GM19455 (cell line): ENCODE measurements around the gene SLC26A3.
"Not testable (repeated sequence)": the region's sequence is repeated elsewhere in the genome, so short reads cannot be mapped to it uniquely, and the experiment has no call there.

Experiments
- ATAC-seq: cut with Tn5 transposase; IDR thresholded peaks from one replicate; pipeline ENCODE4 v1.9.1; 2021; ENCODE audit not compliant: unreplicated experiment

Gene SLC26A3

GRCh38 chr7:107803009-107803610, at the start of gene SLC26A3:
TSS of gene SLC26A3 (minus strand) at chr7:107803223. CDS start at chr7:107794509, 8,714 bp downstream.
- no peak for ATAC-seq

DNA sequence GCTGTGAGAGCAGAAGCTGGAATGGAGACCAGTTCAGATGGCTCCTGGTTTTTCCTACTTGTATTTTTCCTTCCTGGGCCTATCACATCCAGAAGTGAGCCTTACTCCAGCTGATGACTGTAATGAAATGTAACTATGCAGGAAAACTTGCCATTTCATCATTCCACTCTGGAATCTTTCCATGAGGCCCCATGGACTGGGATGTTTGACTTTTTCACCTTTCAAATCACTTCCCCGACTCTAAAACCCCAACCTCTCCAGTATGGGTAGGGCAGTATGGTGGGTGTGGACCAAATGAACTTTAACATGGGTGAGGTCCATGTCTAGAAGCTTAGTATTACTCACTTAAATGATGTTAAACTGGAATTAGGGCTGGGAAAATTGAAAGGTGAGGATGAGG, 47.6 kb upstream of the SLC26A3 start:
- ATAC-seq = no peak

- no peak for ATAC-seq
These were observed 47.2 kb upstream of the SLC26A3 start for GRCh38 chr7:107850216-107850615.

DNA sequence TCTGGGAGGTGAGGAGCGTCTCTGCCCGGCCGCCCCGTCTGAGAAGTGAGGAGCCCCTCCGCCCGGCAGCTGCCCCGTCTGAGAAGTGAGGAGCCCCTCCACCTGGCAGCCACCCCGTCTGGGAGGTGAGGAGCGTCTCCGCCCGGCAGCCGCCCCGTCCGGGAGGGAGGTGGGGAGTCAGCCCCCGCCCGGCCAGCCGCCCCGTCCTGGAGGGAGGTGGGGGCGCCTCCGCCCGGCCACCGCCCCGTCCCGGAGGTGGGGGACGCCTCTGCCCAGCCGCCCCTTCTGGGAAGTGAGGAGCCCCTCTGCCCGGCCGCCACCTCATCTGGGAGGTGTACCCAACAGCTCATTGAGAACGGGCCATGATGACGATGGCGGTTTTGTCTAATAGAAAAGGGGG, 45.2 kb upstream of the SLC26A3 start:
- not testable (repeated sequence) for ATAC-seq

DNA sequence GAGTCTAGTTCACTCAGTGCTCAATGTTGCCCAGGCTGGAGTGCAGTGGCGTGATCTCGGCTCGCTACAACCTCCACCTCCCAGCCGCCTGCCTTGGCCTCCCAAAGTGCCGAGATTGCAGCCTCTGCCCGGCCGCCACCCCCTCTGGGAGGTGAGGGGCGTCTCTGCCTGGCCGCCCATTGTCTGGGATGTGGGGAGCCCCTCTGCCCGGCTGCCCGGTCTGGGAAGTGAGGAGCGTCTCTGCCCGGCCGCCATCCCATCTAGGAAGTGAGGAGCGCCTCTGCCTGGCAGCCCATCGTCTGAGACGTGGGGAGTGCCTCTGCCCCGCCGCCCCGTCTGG, 44.8 kb upstream of the SLC26A3 start:
- not testable (repeated sequence) for ATAC-seq

DNA sequence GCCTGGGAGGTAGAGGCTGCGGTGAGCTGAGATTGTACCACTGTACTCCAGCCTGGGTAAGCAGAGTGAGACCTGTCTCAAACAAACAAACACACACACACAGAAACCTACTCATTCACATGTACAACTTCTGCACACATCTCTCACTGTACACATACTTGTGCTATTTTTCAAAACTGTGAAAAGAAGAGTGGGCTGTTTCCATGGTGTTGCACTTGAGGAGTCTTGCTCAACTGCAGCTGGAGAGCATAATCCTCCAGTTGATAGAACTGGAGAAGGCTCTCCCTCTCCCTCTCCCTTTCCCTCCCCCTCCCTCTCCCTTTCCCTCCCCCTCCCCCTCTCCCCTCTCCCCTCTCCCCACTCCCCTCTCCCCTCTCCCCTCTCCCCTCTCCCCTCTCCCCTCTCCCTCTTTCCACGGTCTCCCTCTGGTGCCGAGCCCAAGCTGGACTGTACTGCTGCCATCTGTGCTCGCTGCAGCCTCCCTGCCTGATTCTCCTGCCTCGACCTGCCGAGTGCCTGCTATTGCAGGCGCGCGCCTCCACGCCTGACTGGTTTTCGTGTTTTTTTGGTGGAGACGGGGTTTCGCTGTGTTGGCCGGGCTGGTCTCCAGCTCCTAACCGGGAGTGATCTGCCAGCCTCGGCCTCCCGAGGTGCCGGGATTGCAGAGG, 44.3 kb upstream of the SLC26A3 start:
- ATAC-seq = no peak

GRCh38 chr7:107846324-107846723, 43.3 kb upstream of the SLC26A3 start:
- no peak for ATAC-seq

GRCh38 chr7:107843184-107843583, 40.2 kb upstream of the SLC26A3 start:
- ATAC-seq = no peak

- no peak for ATAC-seq
These were observed 39.2 kb upstream of the SLC26A3 start for GRCh38 chr7:107842213-107842612.

DNA sequence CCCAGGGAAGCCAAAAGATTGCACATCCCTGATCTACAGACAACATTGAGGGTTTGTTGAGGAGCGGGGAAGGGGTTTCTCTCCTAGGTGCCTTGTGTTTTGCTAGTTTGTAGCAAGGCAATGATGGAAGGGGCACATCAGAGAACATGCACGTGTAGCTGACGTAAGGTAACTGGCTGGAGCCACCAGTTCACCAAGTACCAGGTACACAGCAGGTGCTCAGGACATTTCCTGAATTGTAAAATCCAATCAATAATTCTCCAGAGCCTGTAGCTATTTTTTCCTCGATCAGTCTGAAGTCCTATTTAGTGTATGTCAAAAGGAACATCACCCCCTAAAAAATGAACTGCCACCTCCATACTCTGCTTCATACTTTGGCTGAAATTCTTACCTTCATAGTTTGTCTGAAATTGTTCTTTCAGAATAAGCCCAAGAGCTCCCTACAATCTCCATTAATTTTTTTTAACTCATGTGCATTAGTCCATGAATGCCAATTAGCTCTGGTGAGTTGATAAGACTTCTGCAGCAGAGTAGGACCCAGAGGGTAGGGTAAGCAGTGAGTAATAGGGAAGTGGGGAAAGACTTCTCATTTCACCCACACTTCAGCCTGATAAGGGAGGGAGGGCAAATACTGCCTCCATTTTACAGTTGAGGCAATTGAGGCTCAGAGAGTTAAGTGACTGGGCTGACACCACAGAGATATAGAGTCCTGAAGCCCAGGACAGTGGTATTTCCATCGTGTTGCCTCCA, 36.0 kb upstream of the SLC26A3 start:
- no peak for ATAC-seq

GRCh38 chr7:107838024-107838601, 35.1 kb upstream of the SLC26A3 start:
- no peak for ATAC-seq

- no peak for ATAC-seq
These were observed 34.1 kb upstream of the SLC26A3 start for GRCh38 chr7:107837145-107837512.

GRCh38 chr7:107836237-107837144, 33.5 kb upstream of the SLC26A3 start:
- no peak for ATAC-seq

DNA sequence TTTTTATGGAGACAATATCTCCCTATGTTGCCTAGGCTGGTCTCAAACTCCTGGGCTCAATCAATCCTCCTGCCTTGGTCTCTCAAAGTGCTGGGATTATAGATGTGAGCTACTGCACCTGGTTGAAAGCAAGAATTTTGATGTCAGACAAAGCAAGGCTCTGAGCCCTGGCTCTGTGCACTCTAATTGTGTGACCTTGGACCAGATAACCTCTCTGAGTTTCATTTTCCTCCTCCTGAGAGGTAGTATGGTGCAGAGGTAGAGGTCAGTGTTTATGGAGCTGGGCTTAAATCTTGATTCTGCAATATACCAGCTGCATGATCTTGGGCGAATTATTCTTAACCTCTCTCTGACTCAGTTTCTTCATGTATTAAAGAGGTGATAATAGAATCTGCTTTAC, 31.4 kb upstream of the SLC26A3 start:
- ATAC-seq = no peak

- ATAC-seq = no peak
These were observed 30.7 kb upstream of the SLC26A3 start for GRCh38 chr7:107833684-107834106.

DNA sequence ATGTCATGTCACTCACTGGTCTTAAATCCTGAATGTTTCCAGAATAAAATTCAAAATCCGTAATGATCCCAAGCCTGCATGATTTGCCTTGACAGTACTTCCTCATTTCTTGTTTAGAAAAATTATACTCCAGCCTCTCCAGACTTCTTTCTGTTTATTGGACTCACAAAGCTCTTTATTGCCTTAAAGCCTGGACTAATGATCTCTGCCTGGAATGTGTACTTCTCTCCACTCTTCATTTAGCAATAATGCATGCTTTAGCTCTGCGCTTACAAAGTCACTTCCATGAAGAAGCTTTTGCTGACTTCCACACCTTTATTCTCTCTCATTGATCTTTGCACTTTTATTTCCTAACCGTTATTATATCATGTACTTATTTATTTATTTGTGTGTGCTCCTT, 27.4 kb upstream of the SLC26A3 start:
- ATAC-seq = no peak

- no peak for ATAC-seq
These were observed 25.5 kb upstream of the SLC26A3 start for GRCh38 chr7:107828540-107828939.

DNA sequence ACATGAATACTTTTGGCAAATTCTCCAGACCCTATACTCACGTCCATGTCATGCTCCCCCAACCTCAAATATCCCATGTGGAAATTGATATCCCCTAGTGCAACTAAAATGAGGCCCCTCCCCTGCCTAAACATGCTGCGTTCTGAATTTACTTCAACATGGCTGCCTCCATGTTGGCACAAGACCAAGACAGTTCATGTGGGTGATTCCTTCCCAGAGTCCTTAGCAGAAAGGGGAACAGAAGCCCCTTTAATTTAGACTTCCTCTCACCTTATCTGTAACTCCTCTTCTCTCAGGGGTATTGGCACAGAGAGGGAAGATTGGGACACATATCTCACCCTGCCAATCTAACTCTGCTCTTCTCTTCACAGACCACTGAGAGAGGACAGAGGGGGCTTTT, 24.5 kb upstream of the SLC26A3 start:
- ATAC-seq = no peak

- ATAC-seq = no peak
These were observed 23.4 kb upstream of the SLC26A3 start for GRCh38 chr7:107826451-107826850.

DNA sequence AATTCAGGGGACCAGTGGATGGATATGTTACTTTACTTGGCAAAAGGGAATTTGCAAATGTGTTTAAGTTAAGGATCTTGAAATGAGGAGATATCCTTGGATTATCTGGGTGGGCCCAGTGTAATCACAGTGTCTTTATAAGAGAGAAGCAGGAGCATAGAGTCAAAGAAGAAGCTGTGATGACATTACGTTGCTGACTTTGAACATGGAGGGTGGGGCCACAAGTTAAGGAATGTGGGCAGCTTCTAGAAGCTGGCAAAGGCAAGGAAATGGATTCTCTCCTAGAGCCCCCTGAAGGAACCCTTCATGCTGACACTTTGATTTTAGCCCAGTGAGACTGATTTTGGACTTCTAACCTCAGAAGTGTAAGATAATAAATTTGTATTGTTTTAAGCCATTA, 21.8 kb upstream of the SLC26A3 start:
- no peak for ATAC-seq

- no peak for ATAC-seq
These were observed 15.6 kb upstream of the SLC26A3 start for GRCh38 chr7:107818622-107819021.
